ENCODE data around the gene LTA4H.

Gene LTA4H

DNA sequence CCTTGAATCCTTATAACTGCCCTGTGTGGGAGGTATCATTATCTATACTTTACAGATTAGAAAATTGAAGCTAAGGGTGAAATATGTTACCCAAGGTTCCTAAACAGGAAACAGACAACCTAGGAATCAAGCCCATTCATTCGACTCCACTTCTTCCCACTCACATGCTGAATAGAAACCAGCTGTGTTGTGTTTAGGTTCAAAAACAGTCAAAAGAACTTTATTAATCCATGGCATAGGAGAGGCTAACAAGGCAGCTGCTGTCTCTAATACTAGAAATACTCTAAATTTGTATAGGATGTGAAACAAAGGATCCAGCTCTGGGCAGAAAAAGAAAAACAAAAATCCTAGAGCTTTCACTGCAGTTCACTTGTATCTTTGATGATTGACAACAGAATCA, 82.4 kb downstream of the LTA4H start:
- DNase-seq, result no peak

DNA sequence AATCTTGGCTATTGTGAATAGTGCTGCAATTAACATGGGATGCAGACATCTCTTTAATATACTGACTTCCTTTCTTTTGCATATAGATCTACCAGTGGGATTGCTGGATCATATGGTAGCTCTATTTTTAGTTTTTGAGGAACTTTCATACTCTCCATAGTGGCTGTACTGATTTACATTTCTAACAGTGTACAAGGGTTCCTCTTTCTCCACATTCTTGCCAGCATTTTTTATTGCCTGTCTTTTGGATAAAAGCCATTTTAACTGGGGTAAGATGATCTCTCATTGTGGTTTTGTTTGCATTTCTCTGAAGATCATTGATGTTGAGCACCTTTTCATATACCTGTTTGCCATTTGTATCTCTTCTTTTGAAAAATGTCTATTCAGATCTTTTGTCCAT, 83.9 kb downstream of the LTA4H start:
- DNase-seq, result no peak

Data from CD4-positive, alpha-beta T cell treated with Interleukin-4 for 4 hours (primary cell).